GM18526 (cell line): Measurements from ENCODE around the gene FRMD4A.

Experiments used
- POLR2A ChIP-seq: IDR thresholded peaks from 3 replicates; pipeline ENCODE4 v1.6.1; 2011; ENCODE audit not compliant: insufficient read length; ENCODE audit errors: extremely low read depth

The FRMD4A gene

DNA sequence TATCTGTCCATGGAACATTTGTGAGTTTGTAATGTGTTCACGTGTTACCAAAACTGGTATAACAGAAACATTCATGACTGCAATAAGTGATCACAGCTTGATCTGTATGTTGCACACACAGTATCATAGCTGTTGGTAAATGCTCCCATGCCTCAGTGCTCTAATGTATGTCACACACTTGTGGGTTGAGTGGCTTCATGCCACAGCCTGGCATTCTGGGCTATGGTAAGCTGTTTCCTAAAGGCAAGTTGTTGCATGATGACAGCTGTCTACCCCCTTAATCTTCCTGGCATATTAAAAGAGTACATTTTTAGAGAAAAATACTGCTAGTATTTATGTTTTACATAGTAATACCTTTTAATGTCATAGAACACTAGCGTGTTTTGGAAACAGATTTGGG lies 708.8 kb downstream of the FRMD4A start:
- no peak for TF ChIP-seq POLR2A

DNA sequence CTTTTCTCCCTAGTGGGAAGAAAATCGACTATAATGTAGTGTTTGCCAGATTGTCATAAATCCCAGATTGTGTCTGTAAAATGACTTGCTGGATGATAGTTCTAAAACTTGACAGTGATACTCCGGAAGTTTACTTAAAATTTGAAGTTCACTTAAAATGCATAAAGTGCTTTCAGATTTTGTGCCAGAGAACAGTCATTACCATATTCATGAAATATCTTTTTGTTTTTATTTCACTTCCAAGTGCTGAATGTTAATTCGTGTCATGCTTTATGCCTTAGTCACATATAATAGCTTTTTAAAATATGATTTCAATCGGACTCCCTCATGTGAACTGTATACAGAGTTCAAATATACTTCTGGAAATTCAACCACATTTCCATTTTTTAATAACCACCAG lies 713.6 kb downstream of the FRMD4A start:
- no peak for TF ChIP-seq POLR2A

DNA sequence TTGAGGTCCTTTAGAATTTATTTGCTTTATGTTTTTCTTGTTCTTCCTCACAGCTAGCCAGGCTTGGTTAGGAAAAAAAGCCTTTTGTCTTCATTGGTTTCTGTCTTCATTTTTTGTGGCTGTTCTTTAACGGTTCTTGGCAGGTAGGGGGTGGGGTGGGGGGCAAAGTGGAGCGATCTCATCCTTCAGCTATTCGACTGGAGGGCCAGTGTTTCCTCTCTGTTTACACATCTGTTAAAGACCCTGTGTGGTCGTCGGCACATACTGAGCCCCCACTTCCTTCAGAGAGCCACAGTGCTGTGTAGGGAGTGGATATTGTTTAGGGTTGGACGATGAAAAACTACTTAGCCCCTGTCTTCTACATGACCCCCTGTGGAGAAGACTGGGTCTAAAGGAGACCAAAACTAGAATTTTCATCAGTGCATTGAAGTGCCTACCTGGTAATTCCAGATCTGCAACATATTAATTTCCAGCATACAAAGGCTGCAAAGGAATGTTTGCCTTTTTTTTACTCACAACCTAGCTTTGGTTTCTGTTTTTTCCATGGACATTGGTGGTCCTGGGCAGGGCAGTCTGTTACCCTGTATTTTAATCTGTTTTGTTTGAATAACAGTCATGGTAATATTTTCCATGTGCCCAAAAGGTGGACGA lies 714.9 kb downstream of the FRMD4A start:
- TF ChIP-seq POLR2A: no peak

DNA sequence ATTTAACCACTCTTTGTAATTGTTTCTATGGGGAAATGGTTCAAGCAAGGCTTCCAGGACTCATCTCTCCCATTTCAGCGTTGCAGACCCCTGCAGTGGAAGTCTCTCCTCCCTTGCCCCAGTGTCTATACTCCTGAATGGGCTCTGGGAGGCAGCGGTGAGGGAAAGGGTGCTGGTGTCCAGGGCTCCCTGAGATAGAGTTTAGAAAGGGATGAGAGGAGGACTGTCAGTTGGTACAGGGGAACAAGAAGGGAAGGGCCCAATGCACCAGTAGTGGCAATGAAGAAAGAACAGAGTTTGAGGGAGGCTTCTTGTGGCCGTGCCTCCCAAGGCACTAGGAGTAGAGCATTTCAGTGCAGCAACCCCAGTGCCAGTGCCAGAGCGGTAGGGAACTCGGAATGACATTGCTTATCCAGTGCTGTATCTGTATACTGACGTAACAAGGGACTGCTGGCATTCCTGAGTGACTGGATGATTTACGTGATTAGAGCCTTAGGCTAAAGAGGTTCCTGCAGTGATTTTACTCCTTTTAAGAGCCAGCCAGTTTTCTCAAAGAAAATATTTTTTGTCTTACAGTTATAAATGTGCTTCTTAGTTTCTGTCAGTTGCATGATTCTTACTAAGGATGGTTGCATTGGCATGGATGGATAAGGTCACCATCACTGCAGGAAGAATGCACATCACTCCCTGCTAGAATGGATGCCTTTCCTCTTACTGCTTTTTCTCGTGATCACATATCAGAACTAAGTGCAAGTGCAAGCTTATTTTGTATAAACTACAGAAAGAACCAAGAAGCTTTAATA lies 716.0 kb downstream of the FRMD4A start:
- TF ChIP-seq POLR2A: no peak

DNA sequence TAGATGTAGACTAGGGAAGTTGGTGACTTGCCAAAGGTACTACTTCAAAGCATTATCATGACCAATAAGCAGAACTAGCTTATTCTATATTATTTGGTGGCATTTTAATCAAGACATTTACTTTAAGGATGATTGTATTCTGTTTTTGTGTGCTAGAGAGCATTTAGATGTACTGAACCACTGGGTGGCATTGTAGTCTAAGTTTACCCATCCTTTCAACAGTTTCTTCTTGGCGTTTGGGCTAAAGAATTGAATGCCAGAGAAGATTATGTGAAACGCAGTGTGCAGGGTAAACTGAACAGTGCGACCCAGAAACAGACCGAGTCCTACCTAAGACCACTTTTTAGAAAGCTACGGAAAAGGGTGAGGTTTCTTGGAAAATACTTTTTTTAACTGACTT lies 717.2 kb downstream of the FRMD4A start:
- no peak for TF ChIP-seq POLR2A

DNA sequence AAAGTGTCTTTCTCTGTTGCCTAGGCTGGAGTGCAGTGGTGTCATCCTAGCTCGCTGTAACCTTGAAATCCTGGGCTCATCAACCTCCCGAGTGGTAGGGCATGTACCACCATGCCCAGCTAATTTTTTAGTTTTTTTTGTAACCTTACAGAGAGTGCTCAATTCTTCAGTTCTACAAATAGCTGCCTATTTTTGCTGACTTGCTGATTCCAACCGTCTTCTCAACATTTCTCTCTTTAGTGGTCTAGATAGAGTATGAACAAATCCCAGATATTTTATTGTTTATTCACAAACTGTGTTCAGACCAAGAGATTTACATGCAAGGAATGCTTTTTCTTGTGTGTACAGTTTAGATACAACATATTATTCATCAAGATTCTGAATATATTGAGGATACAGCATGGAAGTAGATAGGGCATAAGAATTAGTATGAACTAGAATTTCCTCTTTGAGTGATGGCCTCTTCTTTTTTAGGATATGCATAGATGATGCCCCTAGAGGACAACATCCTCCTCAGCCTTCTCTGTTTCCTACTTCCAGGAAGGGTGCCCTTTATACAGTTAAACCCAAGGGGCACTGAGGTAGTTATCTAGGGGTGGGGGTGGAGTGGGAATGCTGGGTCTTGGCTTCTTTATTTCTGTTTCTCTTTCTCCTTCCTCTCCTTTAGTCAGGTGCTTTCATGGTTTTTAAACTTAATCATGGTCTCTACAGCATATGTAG lies 717.9 kb downstream of the FRMD4A start:
- no peak for TF ChIP-seq POLR2A

DNA sequence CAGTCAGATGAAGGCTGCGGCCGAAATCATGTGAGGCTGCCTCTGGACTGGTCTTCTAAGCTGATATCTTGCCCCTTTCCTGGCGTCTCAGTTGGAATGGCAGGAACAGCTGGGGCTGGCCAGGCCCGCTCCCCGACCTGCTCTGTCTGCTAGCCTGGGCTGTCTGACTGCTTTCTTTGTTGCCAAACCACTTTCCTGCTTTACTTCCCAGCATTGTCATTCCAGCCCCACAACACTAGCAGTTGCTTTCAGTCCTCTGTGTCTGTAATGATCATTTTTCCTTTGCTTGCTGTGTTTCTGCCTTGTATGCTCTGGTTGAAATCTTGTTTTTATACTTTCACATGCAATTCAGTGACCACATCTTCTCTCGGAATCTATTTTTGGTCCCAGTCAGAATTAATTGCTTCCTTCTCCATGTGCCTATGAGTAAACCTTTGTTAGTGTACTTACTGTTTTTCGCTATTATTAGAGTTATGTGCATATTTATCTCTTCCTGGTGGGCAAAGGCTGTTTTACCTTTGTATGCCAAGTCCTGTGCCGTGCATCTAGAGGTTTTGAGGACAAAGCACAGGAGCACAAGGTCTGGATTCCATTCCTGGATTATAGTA lies 722.4 kb downstream of the FRMD4A start:
- no peak for TF ChIP-seq POLR2A

DNA sequence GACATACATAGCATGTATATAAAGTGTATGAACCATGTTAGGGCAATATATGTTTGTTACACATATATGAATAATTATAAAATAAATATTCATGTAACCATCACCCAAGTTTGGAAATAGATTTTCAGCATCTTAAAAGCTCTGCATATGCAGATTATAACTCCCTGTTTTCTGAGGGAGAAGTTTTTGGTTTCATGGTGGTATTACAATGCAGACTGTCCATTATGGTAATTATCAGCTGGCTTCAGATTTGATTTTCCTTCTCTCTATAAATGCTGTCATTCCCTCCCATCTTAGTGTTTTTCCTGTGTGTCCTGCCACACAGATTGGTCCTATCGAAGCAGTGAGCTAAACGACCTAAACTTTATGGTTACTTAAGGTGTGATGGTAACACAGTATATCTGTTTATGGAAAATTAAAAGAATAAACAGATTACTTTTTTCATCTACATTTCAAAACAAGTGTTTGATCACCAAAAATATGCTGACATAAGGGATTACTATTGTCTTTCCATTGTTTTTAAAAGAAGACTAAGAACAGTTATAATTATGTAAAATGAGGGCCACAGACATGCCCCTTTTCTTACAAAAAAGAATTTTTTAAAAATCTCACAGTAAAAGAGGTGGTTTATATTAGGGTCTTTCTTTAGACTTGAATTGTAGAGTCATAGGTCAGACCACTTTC lies 726.2 kb downstream of the FRMD4A start:
- no peak for TF ChIP-seq POLR2A

DNA sequence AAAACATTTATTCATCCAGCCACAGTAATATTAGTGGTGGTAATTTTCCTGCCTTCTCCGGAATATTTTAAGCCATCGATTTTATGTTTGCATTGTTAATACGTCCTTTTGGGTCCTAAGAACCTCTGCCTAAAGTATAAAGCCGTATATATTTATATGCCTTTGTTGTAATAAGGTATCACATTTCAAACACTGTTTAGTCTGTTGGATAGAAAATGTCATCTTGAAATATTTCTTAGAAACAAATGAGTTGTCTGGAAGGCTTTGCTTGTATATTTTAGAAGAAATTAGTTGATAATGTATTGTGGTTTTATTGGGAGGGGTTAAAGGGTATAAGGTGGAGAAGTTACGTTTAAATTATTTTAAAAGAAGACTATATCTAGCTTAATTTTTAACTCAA lies 732.8 kb downstream of the FRMD4A start:
- TF ChIP-seq POLR2A: no peak

DNA sequence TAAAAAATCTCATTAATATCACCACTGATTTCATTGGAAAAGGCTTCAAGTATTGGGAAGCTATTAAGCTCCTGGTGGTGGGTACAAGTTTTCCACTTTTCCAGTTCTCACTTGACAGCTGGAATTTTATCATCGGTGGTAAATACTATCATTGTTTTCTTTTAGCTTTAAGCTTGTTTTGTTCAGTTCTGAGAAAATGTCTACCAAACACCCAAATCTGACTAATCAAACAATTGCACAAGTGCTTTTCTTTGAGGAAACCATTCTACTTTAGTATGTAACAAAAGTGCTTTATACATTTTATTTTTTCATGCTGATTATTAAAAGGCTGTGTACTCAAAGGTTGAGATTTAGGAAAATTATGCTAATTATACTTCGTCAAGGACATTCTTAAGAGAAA lies 736.1 kb downstream of the FRMD4A start:
- TF ChIP-seq POLR2A: no peak
